H54 (cell line): ENCODE results near the gene GLS.
A peak's percentile ranks its signal among the peaks of the same experiment; 100 is the strongest.

Experiments
- DNase-seq: peaks from one replicate; pipeline ENCODE4 v3.0.0; 2011; ENCODE audit warnings: low spot score, mixed read lengths; ENCODE audit not compliant: insufficient read length
- FAIRE-seq: peaks from 3 replicates; lab custom pipeline; 2011; peaks lifted over from hg19 to GRCh38; lab: Jason Lieb, UNC
- POLR2A ChIP-seq: IDR thresholded peaks from 2 replicates; pipeline ENCODE4 v1.6.1; 2011; ENCODE audit warnings: low read depth, mild to moderate bottlenecking, low read length

GLS gene

GRCh38 chr2:191010887-191011885 is 130.6 kb downstream of the GLS start:
- DNase-seq, result no peak
- no peak for TF ChIP-seq POLR2A
- FAIRE-seq, result no peak

- DNase-seq (no peak), FAIRE-seq (no peak)
- no peak for TF ChIP-seq POLR2A
Measured at GRCh38 chr2:191012346-191012745, 131.7 kb downstream of the GLS start.

- FAIRE-seq, result no peak
- no peak for DNase-seq
- no peak for TF ChIP-seq POLR2A
Measured at GRCh38 chr2:191012845-191013681, 132.4 kb downstream of the GLS start.

GRCh38 chr2:191013682-191013931 is 133.0 kb downstream of the GLS start:
- no peak for DNase-seq
- FAIRE-seq, result no peak

GRCh38 chr2:191013932-191014652 is 133.5 kb downstream of the GLS start, which contains the start of gene STAT1:
Gene STAT1 (minus strand): TSS chr2:191014171. CDS start chr2:191010003, 4,168 bp downstream.
- DNase-seq (peak; percentile 84), FAIRE-seq (no peak)
- peak; percentile 89 for TF ChIP-seq POLR2A

More at GRCh38 chr2:191013682-191013931, 133.0 kb downstream of the GLS start:
- TF ChIP-seq POLR2A, result no peak

GRCh38 chr2:191014653-191015020 is 134.0 kb downstream of the GLS start:
- FAIRE-seq (no peak), DNase-seq (no peak)
- no peak for TF ChIP-seq POLR2A
